Measurements from ENCODE around the gene ARID3B.
"Not testable (repeated sequence)": the region's sequence is repeated elsewhere in the genome, so short reads cannot be mapped to it uniquely, and the experiment has no call there.

Gene ARID3B

DNA sequence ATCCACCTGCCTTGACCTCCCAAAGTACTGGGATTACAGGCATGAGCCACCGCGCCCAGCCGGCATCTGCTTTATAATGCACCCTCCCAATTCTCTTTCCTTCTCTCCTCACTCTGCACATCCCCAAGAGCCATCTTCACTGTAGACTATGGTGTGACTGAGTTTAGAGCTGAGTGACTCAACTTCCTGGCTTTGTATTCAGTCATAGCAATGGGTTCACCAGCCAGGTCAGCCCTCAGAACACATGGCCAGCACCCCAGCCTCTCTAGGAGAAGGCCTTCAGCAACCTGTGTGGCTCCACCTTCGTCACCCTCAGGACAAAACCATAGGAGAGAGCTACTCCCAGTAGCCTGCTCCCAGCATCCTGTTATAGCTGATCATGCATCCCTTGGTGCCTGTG lies 33.0 kb downstream of the ARID3B start:
- no peak for DNase-seq

DNA sequence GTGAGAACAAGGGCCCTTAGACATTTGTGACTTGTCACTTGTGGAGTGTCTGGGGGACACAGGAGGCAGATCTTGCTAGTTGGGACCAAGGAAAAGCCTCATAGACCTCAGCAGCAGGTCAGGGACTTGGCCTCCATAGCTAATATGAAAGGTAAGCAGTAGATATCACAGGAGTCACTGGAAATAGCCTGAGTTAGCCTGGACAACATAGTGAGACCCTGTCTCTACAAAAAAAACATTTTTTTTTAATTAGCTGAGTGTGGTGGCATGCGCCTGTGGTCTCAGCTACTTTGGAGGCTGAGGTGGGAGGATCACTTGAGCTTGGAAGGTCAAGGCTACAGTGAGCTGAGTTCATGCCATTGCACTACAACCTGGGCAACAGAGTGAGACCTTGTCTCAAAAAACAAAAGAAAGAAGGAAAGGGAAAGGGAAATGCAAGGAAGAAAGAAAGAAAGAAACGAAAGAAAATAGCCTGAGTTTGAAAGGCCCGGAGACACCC lies 37.5 kb downstream of the ARID3B start:
- no peak for DNase-seq

- no peak for DNase-seq
These were observed 38.0 kb downstream of the ARID3B start for GRCh38 chr15:74579001-74579400.

- DNase-seq, result no peak
These were observed 39.7 kb downstream of the ARID3B start for GRCh38 chr15:74580538-74581350.

DNA sequence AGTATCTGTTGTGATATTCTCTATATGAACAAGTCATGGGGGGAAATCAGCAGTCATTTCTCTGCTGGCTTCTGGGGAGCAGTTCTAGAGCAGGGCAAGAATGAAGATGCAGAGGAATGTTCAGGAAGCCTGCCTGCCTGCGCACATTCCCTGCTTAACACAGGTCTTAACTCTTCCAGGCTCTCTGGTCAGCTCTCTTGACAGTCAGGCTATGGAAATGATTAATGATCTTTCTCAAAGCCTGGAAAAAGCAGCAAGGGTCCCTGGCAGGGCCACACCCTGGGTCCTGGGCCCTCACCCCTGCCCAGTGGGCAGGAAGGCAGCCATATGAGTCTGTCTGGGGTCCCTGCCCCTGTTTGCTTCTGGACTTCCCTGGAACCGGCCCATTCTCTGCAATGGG lies 43.2 kb downstream of the ARID3B start:
- no peak for DNase-seq

DNA sequence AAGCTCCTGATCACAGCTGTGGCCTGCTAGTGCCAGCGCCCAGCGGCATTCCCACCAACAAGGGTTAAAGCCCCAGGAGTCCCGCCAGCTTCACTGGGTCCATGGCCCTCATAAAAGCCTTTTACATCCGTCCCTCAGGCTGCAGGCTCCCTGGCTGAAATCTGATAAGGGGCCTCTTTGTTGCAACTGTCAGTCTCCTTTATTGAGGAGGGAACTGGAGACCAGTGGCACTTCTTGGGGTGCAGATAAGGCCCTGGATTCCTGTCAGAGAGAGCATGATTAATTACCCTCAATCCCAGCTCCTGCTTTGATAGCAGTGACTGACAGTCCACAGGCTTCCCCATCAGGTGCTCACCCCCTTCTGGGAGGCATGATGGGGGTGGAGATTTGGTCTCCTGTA lies 43.8 kb downstream of the ARID3B start:
- no peak for DNase-seq

DNA sequence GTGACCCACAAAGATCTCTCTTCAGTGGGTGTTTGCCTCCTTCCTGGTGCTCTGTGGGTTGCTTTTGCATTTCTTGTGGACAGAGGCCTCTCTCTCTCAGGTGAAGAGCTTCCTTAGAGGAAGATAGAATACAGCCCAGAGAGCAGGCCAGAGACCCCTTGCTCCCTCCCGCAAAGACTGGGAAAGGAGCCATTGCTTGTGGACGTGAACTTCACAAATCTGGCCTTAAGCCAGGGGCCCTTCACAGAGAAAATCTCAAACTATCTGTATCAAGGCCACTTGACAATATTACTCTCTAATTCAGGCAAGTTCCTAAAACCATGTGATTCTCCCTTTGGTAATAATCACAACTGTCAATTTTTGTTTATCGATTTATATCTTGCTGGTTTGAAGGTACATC lies 44.2 kb downstream of the ARID3B start:
- no peak for DNase-seq

DNA sequence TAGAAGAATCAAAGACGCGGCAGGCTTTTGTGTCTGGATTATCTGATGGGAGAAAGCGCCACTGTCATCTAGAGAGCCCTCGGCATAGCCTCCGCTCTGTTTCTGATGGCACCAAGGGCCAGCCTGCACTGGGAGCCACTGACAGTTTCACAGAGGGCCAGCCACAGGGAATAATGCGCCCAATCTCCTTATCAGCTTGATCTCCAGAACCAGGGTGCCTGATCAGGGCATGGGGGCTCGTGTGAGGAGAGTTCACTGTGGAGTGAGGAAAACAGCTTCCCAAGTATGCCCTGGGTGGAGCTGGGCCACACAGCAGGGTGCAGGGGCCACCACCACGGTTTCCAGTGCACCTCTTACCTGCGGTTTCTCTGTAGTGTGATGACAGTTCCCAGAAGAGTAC lies 44.8 kb downstream of the ARID3B start:
- DNase-seq, result no peak

DNA sequence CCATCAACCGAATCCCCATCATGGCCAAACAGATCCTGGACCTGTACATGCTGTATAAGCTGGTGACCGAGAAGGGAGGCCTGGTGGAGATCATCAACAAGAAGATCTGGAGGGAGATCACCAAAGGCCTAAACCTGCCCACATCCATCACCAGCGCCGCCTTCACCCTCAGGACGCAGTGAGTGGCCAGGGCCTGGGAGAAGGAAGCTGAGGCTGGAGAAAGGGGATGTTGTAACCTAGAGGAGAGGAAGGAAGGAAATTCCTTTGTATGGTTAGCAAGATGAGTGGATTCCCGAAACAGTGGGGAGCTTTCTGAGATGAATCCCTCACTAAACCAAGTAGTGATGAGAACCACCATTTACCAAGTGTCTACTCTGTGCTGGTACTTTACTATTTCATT lies 48.8 kb downstream of the ARID3B start:
- DNase-seq, result no peak

DNA sequence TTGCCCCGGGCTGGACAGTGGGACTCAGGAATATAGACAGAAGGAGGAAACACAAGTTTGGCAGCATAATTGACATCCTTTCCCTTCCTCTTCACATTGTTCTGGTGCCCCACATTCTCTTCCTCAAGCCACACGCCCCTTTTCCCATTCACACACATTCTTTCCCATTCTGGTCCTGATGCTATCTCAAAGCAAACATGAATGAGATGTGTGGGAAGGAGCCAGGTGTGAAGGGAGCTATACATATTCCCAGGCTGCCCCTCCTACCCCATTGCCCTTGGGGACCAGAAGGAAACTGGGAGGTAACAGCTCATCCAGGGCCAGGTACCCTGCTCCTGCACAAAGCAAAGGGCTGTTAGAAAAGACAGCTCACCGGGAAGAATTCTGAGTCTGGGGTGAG lies 51.2 kb downstream of the ARID3B start:
- DNase-seq, result no peak

DNA sequence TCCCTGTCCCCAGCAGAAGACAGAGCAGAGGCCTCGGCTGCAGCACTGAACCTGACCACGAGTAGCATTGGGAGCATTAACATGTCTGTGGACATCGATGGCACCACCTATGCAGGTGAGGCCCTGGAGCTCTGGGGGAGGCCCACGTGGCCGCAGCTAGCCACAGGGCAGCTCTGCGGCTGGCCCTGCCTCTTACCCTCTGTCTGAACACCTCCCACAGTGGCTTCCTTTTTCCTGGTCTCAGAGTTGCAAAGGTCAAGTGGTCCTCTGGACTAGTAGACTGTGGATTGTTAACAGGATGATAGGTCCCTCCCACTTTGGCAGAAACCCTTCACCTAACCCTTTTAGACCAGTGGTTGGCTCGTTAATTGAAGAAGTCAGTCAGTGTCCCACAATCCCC lies 52.1 kb downstream of the ARID3B start:
- DNase-seq, result no peak

GRCh38 chr15:74594455-74594854 lies 53.4 kb downstream of the ARID3B start:
- DNase-seq, result no peak

- DNase-seq, result no peak
These were observed 54.3 kb downstream of the ARID3B start for GRCh38 chr15:74595271-74595670.

DNA sequence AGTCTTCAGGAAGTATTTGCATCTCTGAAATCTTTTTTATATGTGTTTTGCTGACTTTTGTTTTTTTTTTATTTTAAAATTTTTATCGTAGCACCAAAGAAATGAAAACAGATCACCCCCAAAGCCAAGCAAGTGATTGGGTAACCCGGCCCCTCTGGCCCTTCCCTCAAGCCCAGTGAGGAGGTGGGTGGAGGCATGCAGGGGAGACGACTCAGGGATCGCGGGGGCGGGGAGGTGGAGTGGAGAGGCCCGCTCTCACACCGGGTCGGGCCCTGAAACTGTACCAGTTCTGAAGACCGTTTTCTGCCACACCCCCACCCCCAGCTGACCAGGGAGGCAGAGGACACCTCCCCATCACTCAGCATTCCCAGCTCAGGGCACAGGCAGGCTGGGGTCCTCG lies 55.7 kb downstream of the ARID3B start:
- DNase-seq, result not testable (repeated sequence)

DNA sequence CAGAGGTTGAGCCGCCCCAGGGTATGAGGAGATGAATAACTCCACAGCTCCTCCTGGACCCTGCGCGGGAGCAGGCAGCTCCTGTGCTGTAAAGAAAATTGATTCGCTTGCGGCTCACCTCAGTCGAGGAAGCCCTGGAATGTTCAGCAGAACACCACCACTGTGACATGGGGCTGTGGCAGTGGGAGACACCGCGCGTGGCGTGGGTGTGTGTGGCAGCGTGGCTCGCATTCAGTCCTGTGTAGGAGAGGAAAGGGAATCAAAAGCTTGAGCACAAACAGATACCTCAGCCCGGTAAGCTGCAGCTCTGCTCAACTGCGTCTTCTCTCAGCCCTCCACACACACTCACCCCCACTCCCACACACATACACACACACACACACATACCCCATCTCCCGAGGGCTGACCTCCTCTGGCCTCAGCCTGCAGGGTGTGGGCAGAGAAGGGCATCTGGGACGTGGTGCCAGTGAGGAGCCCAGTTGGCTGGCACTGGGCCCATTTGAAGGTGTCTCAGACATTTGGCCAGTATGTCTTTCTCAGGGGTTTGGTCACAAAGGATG lies 56.2 kb downstream of the ARID3B start:
- not testable (repeated sequence) for DNase-seq

GRCh38 chr15:74598126-74598842 lies 57.3 kb downstream of the ARID3B start:
- DNase-seq, result peak; percentile 88

GRCh38 chr15:74599156-74599555 lies 58.1 kb downstream of the ARID3B start:
- DNase-seq, result no peak

DNA sequence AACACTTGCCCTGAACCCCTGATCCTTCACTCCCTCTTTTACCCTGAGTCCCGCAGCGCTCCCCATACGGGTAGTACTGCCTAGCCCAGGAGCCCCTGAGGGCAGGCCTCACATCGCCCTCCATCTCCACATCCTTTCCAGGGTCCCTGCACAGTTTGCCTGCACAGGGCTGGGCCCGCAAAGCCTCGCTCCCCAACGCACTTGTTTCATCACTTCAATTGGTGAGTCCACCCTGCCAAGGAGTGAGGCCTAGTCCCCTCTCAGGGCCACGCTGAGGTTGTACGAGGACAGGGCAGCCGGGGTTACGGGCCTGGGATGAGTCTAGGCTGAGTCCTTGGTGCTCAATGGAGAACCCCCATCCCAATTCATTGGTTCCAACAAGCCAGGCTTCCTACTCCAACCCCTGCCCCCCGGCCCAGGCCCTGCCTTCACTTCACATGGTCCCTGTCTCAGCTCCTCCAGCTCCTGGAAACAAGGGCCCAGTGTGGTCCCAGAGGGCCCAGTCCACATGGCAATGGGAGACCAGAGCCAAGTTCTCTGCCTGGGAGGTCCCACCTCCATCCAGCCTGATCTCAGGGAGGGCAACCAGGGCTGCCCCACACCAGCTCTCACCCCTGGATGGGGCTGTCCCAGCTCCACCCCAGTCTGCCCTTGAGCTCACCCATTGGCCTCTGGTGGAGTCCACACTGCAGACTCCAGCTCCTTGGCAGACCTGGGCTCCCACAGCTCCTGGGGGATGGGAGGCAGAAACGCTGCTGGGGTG lies 62.2 kb downstream of the ARID3B start:
- DNase-seq, result no peak

DNA sequence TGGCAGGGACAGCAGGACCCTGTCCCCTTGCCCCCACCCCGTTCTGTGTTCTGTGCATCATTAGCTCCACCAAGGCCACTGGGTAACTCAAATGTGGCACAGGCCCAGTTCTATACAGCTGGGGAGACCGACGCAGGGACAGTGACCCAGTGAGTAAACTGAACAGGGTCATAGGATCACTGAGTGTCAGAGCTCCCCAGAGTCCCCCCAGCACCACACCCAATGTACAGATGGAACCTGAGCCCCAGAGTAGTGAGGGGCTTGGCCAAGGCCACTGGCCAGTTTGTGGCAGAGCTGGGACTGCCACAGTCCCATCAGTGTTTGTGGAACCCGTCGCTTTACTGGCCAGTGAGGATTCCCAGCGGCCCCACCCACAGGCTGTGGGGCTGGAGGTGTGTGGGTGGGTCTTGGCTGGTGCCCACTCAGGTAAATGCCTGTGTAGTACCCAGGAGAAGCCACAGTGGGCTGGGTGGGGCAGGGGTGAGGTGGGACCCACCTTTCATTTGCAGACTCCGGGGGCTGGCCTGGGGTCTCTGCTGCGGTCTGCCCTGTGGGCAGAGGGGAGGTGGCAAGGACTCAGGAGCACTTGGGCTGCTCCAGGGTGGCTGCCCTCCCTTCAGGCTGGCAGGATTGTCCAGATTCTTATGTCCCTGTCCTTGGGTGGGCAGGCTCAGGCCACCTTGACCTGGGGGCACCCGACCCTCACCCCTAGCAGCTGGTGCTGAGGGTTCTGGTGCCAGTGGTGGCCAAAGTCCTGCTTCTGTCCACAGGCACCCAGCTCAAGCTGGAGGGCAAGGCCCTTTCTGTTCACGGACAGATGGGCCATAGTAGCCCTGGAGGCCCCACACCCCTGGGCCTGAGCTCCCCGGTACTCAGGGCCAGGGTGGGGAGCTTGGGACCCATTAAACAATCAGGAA lies 63.0 kb downstream of the ARID3B start:
- no peak for DNase-seq

DNA sequence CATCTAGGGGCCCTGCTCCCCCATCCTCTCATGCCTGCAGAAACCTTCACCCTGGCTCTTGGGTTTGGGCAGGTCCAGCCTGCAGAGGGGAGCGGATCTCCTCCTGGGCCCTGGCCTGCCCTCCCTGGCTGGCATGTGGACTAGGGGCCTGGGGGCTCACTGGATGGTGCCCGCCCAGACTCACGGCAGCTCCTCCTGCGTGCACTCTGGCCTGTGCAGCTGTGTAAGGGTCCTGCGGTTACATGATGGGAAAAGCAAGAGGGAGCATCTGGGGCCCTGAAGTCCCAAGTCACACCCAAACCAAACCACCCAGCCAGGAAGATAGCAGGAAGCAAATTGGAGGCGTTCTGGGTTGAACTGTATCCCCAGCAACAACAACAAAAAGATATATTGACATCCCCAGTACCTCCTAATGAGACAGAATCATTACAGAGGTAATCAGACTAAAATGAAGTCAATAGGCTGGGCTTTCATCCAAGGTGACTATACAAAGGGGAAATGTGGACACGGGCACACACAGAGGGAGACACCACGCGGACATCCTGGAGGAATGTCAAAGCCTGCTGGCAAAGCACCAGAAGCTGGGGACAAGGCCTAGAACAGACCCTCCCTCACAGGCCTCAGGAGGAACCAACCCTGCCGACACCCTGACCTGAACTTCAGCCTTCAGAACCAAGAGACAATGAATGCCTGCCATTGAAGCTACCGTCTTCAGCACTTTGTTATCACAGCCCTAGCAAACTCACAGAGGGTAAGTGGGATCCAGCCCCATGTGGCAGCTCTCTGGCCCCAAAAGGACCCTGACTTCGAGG lies 64.2 kb downstream of the ARID3B start:
- DNase-seq, result no peak

DNA sequence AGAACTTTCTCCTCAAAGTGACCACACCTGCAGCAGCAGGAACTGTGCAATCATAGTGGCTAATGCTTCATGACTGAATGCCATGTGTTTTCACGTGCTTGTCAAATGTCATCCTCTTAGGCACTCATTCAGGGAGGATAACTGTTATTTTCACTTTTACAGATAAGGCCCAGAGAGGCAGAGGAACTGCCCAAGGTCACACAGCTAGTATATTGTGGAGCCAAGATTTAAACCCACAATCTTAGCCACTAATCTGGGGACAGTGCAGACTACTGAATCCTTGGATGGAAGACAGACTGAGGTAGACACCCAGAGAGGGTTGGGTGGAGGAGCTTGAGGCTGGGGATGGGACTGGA lies 64.8 kb downstream of the ARID3B start:
- no peak for DNase-seq

Measured in activated T-cell treated with anti-CD3 and anti-CD28 coated beads, Interleukin-2, amount 50 U/mL, for 1 hour (primary cell).